ENCODE results near the gene GPS1. TPM values are rescaled to one million over a fixed set of nuclear protein-coding genes. Genes with fewer than 3 reads are reported as not detected.

The GPS1 gene
- total RNA-seq, 1 donor from 2014 or later, result 115 TPM

DNA sequence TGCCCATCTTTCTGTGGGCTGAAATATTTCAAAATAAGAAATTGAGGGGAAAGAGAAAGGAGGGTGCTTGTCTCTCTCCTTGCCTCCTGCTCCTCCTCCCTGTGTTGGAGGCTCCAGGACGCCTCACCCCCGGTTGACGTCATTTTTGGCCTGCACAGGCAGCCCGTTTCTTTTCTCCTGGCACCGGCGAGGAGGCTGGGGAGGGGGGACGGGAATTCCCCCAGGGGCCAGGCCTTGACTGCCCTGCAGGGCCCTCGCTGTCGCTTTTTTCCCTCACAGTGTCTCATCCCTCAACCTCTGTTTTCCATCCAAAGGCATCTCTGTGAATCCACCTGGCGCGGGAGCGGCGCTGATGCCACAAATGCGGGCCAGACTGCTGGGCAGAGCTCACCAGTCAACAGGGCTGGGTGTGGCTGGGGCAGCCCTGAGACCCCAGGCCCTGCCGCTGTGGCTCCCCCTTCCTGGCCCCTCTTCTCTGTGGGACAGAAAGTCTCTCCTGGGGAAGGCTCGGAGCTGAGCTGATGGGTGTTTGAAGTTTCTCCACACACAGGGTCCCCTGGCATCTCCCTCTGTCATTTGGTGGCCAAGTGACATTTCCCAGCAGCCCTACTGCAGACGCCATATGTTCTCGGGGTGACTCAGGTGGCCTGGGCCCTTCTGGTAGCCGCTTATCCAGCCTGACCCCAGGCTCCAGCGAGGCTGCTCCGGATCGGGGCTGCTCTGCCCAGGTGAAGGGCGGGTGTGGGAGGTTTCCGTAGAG, 45.0 kb upstream of the GPS1 start:
- peak overlapping the region; percentile 81 for H3K27ac Mint-ChIP-seq (ENCODE audit: unreplicated experiment)
- peaks cover 10% of the 10 kb centered on the region for H3K4me1 Mint-ChIP-seq (ENCODE audit: low read depth, unreplicated experiment)
- peaks cover 5% of the 10 kb centered on the region for H3K9me3 Mint-ChIP-seq (ENCODE audit: unreplicated experiment)
- no peaks in the 10 kb centered on the region for H3K36me3 Mint-ChIP-seq (ENCODE audit: unreplicated experiment)
- TF ChIP-seq, protein P1, sequence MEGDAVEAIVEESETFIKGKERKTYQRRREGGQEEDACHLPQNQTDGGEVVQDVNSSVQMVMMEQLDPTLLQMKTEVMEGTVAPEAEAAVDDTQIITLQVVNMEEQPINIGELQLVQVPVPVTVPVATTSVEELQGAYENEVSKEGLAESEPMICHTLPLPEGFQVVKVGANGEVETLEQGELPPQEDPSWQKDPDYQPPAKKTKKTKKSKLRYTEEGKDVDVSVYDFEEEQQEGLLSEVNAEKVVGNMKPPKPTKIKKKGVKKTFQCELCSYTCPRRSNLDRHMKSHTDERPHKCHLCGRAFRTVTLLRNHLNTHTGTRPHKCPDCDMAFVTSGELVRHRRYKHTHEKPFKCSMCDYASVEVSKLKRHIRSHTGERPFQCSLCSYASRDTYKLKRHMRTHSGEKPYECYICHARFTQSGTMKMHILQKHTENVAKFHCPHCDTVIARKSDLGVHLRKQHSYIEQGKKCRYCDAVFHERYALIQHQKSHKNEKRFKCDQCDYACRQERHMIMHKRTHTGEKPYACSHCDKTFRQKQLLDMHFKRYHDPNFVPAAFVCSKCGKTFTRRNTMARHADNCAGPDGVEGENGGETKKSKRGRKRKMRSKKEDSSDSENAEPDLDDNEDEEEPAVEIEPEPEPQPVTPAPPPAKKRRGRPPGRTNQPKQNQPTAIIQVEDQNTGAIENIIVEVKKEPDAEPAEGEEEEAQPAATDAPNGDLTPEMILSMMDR (IDR thresholded peaks at IDR 0.05; ENCODE audit: partially characterized antibody, unreplicated experiment), result no peak
- H3K4me3 Mint-ChIP-seq (ENCODE audit: unreplicated experiment), result peak overlapping the region; percentile 60
- peaks cover 5% of the 10 kb centered on the region for H3K27me3 Mint-ChIP-seq (ENCODE audit: unreplicated experiment)
- no peak for DNase-seq

DNA sequence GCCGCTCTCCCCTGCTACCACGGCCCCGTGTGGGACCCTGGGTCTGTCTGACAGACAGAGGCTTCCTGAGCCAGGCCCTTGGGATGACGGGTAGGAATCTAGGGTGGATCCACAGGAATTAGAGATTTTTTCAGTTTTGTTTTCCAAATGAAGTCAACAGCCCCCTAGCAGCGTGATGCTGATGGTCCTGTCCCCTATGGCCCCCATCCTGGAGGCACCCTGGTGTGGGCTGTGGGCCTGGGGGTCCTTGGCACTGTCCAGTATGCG, 44.5 kb upstream of the GPS1 start:
- H3K27ac Mint-ChIP-seq (ENCODE audit: unreplicated experiment), result no peak overlapping the region

DNA sequence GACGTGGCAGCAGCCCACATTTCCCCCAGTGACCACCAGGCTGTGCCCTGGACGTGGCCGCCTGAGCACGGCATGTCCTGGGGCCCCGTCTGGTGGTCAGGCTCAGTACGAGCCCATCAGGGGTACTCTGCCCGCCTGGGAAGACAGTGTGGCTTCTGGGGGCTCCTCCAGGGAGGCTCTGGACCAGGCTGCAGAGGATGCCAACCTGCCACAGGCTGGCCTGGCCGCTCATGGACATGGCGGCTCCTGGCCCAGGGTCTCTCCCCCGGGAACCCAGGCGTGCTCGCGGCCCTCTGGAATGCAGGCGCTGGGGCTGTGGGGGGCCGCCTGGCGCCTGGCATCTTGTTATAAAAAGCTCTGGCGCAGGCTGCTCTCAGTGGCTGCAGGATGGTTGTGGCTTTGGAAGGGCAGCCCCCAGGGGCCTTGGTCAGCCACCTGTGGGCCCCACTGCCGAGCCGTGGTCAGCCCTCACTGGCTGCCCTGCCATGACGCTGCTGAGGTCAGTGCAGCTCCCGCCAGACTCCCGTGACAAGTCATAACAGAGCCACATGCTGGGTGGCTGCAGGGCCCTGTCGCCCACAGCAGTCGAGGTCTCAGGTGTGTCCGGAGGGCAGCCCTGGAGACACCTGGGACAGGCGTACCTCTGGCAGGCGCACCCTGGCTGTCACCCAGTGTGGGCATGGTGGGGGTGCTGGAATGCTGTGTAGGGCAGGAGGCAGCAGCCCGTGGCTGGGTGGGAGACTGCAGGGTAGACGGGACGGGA, 44.0 kb upstream of the GPS1 start:
- TF ChIP-seq, protein P1 (IDR thresholded peaks at IDR 0.05; ENCODE audit: partially characterized antibody, unreplicated experiment), result no peak
- Mint-ChIP-seq H3K36me3 (ENCODE audit: unreplicated experiment) (no peaks in the 10 kb centered on the region), H3K27ac (ENCODE audit: unreplicated experiment) (no peak overlapping the region), H3K4me3 (ENCODE audit: unreplicated experiment) (no peak overlapping the region), H3K9me3 (ENCODE audit: unreplicated experiment) (peaks cover 5% of the 10 kb centered on the region), H3K27me3 (ENCODE audit: unreplicated experiment) (peaks cover 5% of the 10 kb centered on the region), H3K4me1 (ENCODE audit: low read depth, unreplicated experiment) (peaks cover 10% of the 10 kb centered on the region)
- no peak for DNase-seq

More for the DNA sequence above, 44.5 kb upstream of the GPS1 start:
- Mint-ChIP-seq H3K4me3 (ENCODE audit: unreplicated experiment) (no peak overlapping the region), H3K36me3 (ENCODE audit: unreplicated experiment) (no peaks in the 10 kb centered on the region), H3K9me3 (ENCODE audit: unreplicated experiment) (peaks cover 5% of the 10 kb centered on the region), H3K27me3 (ENCODE audit: unreplicated experiment) (peaks cover 5% of the 10 kb centered on the region), H3K4me1 (ENCODE audit: low read depth, unreplicated experiment) (peaks cover 10% of the 10 kb centered on the region)
- TF ChIP-seq, protein P1 (IDR thresholded peaks at IDR 0.05; ENCODE audit: partially characterized antibody, unreplicated experiment), result no peak
- no peak for DNase-seq

DNA sequence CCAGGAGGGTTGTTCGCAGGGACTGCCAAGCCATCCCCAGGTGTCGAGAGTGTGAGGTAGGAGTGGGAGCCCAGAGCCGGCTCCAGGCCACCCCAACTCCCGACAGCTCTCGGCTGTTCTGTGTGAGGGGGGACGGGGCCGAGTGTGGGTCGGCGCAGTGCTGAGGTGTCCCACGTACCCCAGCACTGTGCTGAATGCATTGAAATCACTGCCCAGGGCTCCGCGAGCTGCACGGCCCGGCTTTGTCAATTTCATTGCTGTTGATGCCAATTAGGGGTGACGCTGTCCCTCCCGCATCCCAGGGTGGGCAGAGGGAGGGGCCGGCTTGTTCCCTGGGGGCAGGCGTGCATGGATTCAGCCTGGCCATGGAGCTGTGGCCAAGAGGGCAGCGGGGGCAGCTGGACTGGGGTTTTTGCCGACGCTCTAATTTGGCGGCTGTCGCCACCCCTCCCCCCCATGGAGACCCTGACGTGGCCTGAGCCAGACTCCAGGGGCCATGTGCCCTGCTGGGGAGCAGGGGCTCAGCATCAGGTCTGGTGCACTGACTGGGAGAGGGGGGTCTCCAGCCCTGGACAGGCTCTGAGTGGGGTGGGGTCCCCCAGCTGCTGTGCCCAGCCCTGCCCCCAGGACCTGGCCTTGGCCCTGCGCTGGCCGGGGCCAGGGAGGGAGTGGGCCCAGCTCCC, 43.3 kb upstream of the GPS1 start:
- no peak overlapping the region for H3K4me3 Mint-ChIP-seq (ENCODE audit: unreplicated experiment)
- H3K27me3 Mint-ChIP-seq (ENCODE audit: unreplicated experiment), result peaks cover 5% of the 10 kb centered on the region
- TF ChIP-seq, protein P1 (IDR thresholded peaks at IDR 0.05; ENCODE audit: partially characterized antibody, unreplicated experiment), result no peak
- H3K9me3 Mint-ChIP-seq (ENCODE audit: unreplicated experiment), result peaks cover 5% of the 10 kb centered on the region
- peaks cover 10% of the 10 kb centered on the region for H3K4me1 Mint-ChIP-seq (ENCODE audit: low read depth, unreplicated experiment)
- no peak for DNase-seq
- H3K36me3 Mint-ChIP-seq (ENCODE audit: unreplicated experiment), result no peaks in the 10 kb centered on the region
- H3K27ac Mint-ChIP-seq (ENCODE audit: unreplicated experiment), result no peak overlapping the region

Data from glutamatergic neuron (in vitro differentiated cells).